ENCODE data around the gene STAB1. TPM values are rescaled to one million over a fixed set of nuclear protein-coding genes. Genes with fewer than 3 reads are reported as not detected.
A peak's percentile ranks its signal among the peaks of the same experiment; 100 is the strongest.

The STAB1 gene
- total RNA-seq, 1 donor from 2014 or later, result 67.2 TPM

- no peak for DNase-seq
- Histone ChIP-seq H3K27me3 (ENCODE audit: low read depth) (no peaks in the 10 kb centered on the region), H3K9me3 (replicated peaks) (no peaks in the 10 kb centered on the region), H3K4me1 (peaks cover 68% of the 10 kb centered on the region), H3K4me3 (no peak overlapping the region), H3K36me3 (peaks cover 47% of the 10 kb centered on the region), H3K27ac (replicated peaks) (peak overlapping the region; percentile 52)
- TF ChIP-seq CTCF (IDR thresholded peaks at IDR 0.05; ENCODE audit: borderline replicate concordance), result no peak
- intact Hi-C loops (cut with micrococcal nuclease), result no loop called here
Measured at GRCh38 chr3:52469001-52469400, 26.1 kb upstream of the STAB1 start.

GRCh38 chr3:52470920-52471319 lies 24.2 kb upstream of the STAB1 start:
- peak overlapping the region; percentile 75 for H3K27ac ChIP-seq (replicated peaks)
- H3K36me3 ChIP-seq, result peaks cover 51% of the 10 kb centered on the region
- H3K4me1 ChIP-seq, result peaks cover 66% of the 10 kb centered on the region
- no peaks in the 10 kb centered on the region for H3K9me3 ChIP-seq (replicated peaks)
- intact Hi-C loops (cut with micrococcal nuclease), result loop anchor here (10.0 kb wide), 1 partner anchor 74 kb away; no protein-coding TSS in a partner anchor
- no peak overlapping the region for H3K4me3 ChIP-seq
- no peak for TF ChIP-seq CTCF (IDR thresholded peaks at IDR 0.05; ENCODE audit: borderline replicate concordance)
- no peak for DNase-seq
- H3K27me3 ChIP-seq (ENCODE audit: low read depth), result no peaks in the 10 kb centered on the region

GRCh38 chr3:52471371-52472238 lies 23.5 kb upstream of the STAB1 start:
- peak; percentile 86 for TF ChIP-seq CTCF (IDR thresholded peaks at IDR 0.05; ENCODE audit: borderline replicate concordance)
- Histone ChIP-seq H3K27ac (replicated peaks) (peak overlapping the region; percentile 75), H3K4me3 (peak overlapping the region; percentile 12), H3K4me1 (peaks cover 59% of the 10 kb centered on the region), H3K36me3 (peaks cover 56% of the 10 kb centered on the region), H3K9me3 (replicated peaks) (no peaks in the 10 kb centered on the region), H3K27me3 (ENCODE audit: low read depth) (no peaks in the 10 kb centered on the region)
- DNase-seq, result peak; percentile 82
- intact Hi-C loops (cut with micrococcal nuclease), result loop anchor here (10.0 kb wide), 1 partner anchor 73 kb away; no protein-coding TSS in a partner anchor

GRCh38 chr3:52472239-52473000 lies 22.7 kb upstream of the STAB1 start:
- intact Hi-C loops (cut with micrococcal nuclease), result loop anchor here (10.0 kb wide), 1 partner anchor 72 kb away; no protein-coding TSS in a partner anchor

More at GRCh38 chr3:52472239-52473000, 22.7 kb upstream of the STAB1 start:
- no peak overlapping the region for H3K4me3 ChIP-seq
- H3K27ac ChIP-seq (replicated peaks), result peak overlapping the region; percentile 75
- peaks cover 64% of the 10 kb centered on the region for H3K36me3 ChIP-seq
- H3K27me3 ChIP-seq (ENCODE audit: low read depth), result no peaks in the 10 kb centered on the region
- no peak for TF ChIP-seq CTCF (IDR thresholded peaks at IDR 0.05; ENCODE audit: borderline replicate concordance)
- no peak for DNase-seq
- no peaks in the 10 kb centered on the region for H3K9me3 ChIP-seq (replicated peaks)
- peaks cover 54% of the 10 kb centered on the region for H3K4me1 ChIP-seq

Measured in left ventricle myocardium inferior (tissue), 1 donor.